ENCODE data around the gene MACROD2.

- TF ChIP-seq POU2F2 (IDR thresholded peaks at IDR 0.05; ENCODE audit: low read depth, low read length) (no peak), POLR2A (IDR thresholded peaks at IDR 0.05; ENCODE audit: low read depth, low read length) (no peak), POLR2AphosphoS5 (IDR thresholded peaks at IDR 0.05; ENCODE audit: low read depth, low read length) (no peak)
These were observed 416.9 kb downstream of the MACROD2 start for GRCh38 chr20:14412065-14412681.
